GM04503 (cell line): ENCODE results near the gene TWNK.
A peak's percentile ranks its signal among the peaks of the same experiment; 100 is the strongest.

Experiments
- DNase-seq: peaks from one replicate; pipeline ENCODE4 v3.0.0-alpha.2; 2012; ENCODE audit warnings: low read depth

TWNK gene

GRCh38 chr10:101011517-101012423, 24.4 kb downstream of the TWNK start:
- DNase-seq = no peak

GRCh38 chr10:101012525-101013364, 25.4 kb downstream of the TWNK start:
- peak; percentile 78 for DNase-seq

GRCh38 chr10:101013365-101013825, 26.1 kb downstream of the TWNK start:
- no peak for DNase-seq

- no peak for DNase-seq
Measured at GRCh38 chr10:101014230-101014884, 27.0 kb downstream of the TWNK start.

GRCh38 chr10:101014966-101015581, 27.7 kb downstream of the TWNK start:
- DNase-seq = peak; percentile 82

- no peak for DNase-seq
Measured at GRCh38 chr10:101015582-101015973, 28.2 kb downstream of the TWNK start.

- no peak for DNase-seq
Measured at GRCh38 chr10:101016814-101017213, 29.5 kb downstream of the TWNK start.

GRCh38 chr10:101018118-101018599, 30.8 kb downstream of the TWNK start:
- DNase-seq = no peak

- DNase-seq = no peak
Measured at GRCh38 chr10:101018600-101019439, 31.5 kb downstream of the TWNK start.

- DNase-seq = no peak
Measured at GRCh38 chr10:101019440-101019703, 32.0 kb downstream of the TWNK start.

GRCh38 chr10:101020427-101021075, 33.2 kb downstream of the TWNK start:
- DNase-seq = no peak

GRCh38 chr10:101021239-101021638, 33.9 kb downstream of the TWNK start:
- DNase-seq = no peak

GRCh38 chr10:101021692-101022251, 34.4 kb downstream of the TWNK start:
- DNase-seq = no peak

GRCh38 chr10:101022967-101023705, 35.8 kb downstream of the TWNK start:
- no peak for DNase-seq

GRCh38 chr10:101027106-101027720, 39.9 kb downstream of the TWNK start:
- no peak for DNase-seq

GRCh38 chr10:101028446-101029337, 41.3 kb downstream of the TWNK start:
- DNase-seq = no peak

- no peak for DNase-seq
Measured at GRCh38 chr10:101029520-101030295, 42.4 kb downstream of the TWNK start.
